SH-SY5Y (cell line): ENCODE data around the gene RFTN1.

Experiments
- GATA2 ChIP-seq: IDR thresholded peaks from 2 replicates; pipeline ENCODE4 v1.6.1; 2011; ENCODE audit warnings: mild to moderate bottlenecking, low read depth, low read length
- GATA3 ChIP-seq: IDR thresholded peaks from 2 replicates; pipeline ENCODE4 v1.6.1; 2011; ENCODE audit warnings: low read depth, mild to moderate bottlenecking, low read length, moderate library complexity

- no peak for TF ChIP-seq GATA3
- no peak for TF ChIP-seq GATA2
Observed at GRCh38 chr3:16335772-16336645, 177.5 kb downstream of the RFTN1 start.
